Neuron (in vitro differentiated cells): ENCODE results near the gene PAK5.

Experiments used
- H2AFZ ChIP-seq: one replicate; pipeline ENCODE4 v1.6.1; 2013; ENCODE audit warnings: low read depth, mild to moderate bottlenecking, inconsistent platforms, low read length, moderate library complexity
- H3K27me3 ChIP-seq: one replicate; pipeline ENCODE4 v1.6.1; 2013; ENCODE audit warnings: low read length; ENCODE audit not compliant: insufficient read depth
- H3K36me3 ChIP-seq: one replicate; pipeline ENCODE4 v1.6.1; 2013; ENCODE audit warnings: low read length; ENCODE audit not compliant: insufficient read depth
- H3K4me1 ChIP-seq: one replicate; pipeline ENCODE4 v1.6.1; 2013; ENCODE audit warnings: low read length; ENCODE audit not compliant: insufficient read depth
- H3K4me3 ChIP-seq: 2 replicates; pipeline ENCODE4 v1.5.1; 2013; ENCODE audit warnings: mild to moderate bottlenecking, low read length, moderate library complexity
- H3K9me3 ChIP-seq: one replicate; pipeline ENCODE4 v1.6.1; 2013; ENCODE audit warnings: low read length

The PAK5 gene

DNA sequence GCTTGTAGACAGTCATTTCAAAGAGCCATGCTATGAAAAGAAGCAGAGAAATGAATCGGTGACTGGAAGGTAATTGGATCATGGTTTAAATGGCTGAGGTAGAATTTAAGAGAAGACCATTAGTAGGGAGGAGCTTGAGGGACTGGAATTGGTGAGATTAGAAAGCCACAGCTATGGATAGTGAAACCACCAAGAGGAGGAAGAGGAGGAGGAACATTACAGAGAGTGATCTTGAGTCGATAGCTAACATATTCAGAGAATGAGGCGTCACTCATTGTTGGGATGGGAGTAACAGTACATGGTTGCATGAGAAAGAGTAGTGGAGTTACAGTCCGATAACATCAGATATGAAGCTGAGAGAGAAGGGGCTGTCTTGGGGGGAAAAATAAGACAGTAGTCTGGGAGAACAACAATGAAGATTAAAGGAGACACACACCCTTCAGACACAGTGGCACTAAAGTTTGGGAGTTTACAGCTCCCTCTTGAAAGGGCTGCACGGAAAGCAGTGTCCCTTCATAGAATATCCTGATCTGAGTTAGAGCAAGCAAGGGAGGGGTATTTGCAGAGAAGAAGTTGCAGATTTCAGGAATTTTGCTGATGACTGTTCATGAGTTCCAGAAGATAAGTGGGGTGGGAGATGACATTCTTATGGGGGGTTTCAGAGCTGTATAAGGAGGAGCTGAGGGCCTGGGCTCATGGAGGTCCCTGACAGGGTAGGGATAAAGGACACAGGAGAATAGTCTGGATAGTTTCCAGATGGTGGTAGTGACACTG lies 339.6 kb downstream of the PAK5 start:
- Histone ChIP-seq H3K36me3 (no peaks in the 10 kb centered on the region), H2AFZ (no peak overlapping the region), H3K27me3 (peaks cover 19% of the 10 kb centered on the region), H3K4me3 (no peak overlapping the region), H3K4me1 (no peaks in the 10 kb centered on the region), H3K9me3 (no peaks in the 10 kb centered on the region)

GRCh38 chr20:9498322-9498721 lies 340.6 kb downstream of the PAK5 start:
- Histone ChIP-seq H3K36me3 (no peaks in the 10 kb centered on the region), H2AFZ (no peak overlapping the region), H3K9me3 (no peaks in the 10 kb centered on the region), H3K27me3 (peaks cover 16% of the 10 kb centered on the region), H3K4me3 (no peak overlapping the region), H3K4me1 (no peaks in the 10 kb centered on the region)

DNA sequence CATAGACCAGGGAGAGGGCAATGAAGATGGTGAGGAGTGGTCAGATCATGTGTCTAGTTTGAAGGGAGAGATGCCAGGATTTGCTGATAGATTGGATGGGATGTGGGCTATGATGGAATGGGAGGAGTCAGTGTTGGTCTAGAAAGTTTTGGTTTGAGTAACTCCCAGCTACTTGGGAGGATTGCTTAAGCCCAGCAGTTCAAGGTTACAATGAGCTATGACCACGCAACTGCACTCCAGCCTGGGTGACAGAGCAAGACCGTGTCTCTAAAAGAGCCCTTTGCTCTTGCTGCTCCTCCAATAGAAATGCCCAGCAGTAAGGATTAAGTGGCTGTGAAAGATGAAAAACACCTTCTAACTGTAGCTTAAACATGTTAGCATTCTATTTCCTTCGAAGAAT lies 342.7 kb downstream of the PAK5 start:
- no peaks in the 10 kb centered on the region for H3K36me3 ChIP-seq
- H3K4me3 ChIP-seq: no peak overlapping the region
- H3K27me3 ChIP-seq: peaks cover 6% of the 10 kb centered on the region
- H2AFZ ChIP-seq: no peak overlapping the region
- H3K9me3 ChIP-seq: no peaks in the 10 kb centered on the region
- no peaks in the 10 kb centered on the region for H3K4me1 ChIP-seq

- Histone ChIP-seq H2AFZ (no peak overlapping the region), H3K36me3 (no peaks in the 10 kb centered on the region), H3K4me3 (no peak overlapping the region), H3K4me1 (peaks cover 2% of the 10 kb centered on the region), H3K27me3 (peaks cover 3% of the 10 kb centered on the region), H3K9me3 (no peaks in the 10 kb centered on the region)
These were observed 343.2 kb downstream of the PAK5 start for GRCh38 chr20:9495701-9496100.

GRCh38 chr20:9493803-9494202 lies 345.1 kb downstream of the PAK5 start:
- Histone ChIP-seq H2AFZ (no peak overlapping the region), H3K27me3 (no peaks in the 10 kb centered on the region), H3K4me3 (no peak overlapping the region), H3K4me1 (peaks cover 7% of the 10 kb centered on the region), H3K9me3 (no peaks in the 10 kb centered on the region), H3K36me3 (no peaks in the 10 kb centered on the region)

GRCh38 chr20:9492067-9492466 lies 346.8 kb downstream of the PAK5 start:
- no peak overlapping the region for H3K4me3 ChIP-seq
- no peak overlapping the region for H2AFZ ChIP-seq

GRCh38 chr20:9491324-9491723 lies 347.6 kb downstream of the PAK5 start:
- no peaks in the 10 kb centered on the region for H3K27me3 ChIP-seq
- no peaks in the 10 kb centered on the region for H3K36me3 ChIP-seq
- no peak overlapping the region for H2AFZ ChIP-seq
- H3K9me3 ChIP-seq: no peaks in the 10 kb centered on the region
- no peak overlapping the region for H3K4me3 ChIP-seq
- H3K4me1 ChIP-seq: peaks cover 7% of the 10 kb centered on the region

More at GRCh38 chr20:9492067-9492466, 346.8 kb downstream of the PAK5 start:
- H3K9me3 ChIP-seq: no peaks in the 10 kb centered on the region
- H3K27me3 ChIP-seq: no peaks in the 10 kb centered on the region
- peaks cover 7% of the 10 kb centered on the region for H3K4me1 ChIP-seq
- no peaks in the 10 kb centered on the region for H3K36me3 ChIP-seq

DNA sequence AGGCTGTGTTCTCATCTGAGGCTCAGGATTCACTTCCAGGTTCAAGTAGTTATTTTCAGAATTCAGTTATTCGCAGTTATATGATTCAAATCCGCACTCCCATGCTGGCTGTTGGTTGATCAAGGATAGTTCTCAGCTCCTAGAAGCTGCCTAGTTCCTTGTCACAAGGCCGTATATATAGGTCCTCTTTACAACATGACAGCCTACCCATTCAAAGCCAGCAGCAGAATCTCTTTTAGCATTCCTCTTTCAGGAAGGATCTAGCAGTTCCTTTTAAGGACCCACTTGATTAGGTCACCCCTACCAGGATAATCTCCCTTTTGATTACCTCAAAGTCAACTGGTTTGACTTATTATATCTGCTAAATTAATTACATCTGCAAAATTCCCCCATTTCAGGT lies 348.2 kb downstream of the PAK5 start:
- Histone ChIP-seq H3K9me3 (no peaks in the 10 kb centered on the region), H2AFZ (no peak overlapping the region), H3K36me3 (no peaks in the 10 kb centered on the region), H3K4me1 (peaks cover 7% of the 10 kb centered on the region), H3K27me3 (no peaks in the 10 kb centered on the region), H3K4me3 (no peak overlapping the region)

DNA sequence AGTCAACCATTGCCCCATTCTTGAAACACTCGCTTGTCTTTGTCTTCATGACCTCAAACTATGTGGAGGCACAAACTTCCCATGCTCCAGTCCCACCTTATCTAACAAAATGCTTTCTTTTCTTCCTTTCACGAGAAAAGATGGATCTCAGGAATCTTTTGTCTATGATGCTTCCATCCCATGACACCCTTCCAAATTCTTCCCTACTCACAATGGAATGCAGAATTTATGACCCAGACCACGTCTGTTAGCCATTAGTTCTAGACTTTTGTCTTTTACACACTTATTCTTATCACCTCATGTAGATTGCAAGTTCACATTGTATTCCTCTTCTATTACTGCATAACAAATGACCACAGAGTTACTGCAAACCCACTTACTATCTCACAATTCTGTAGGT lies 348.7 kb downstream of the PAK5 start:
- H3K36me3 ChIP-seq: no peaks in the 10 kb centered on the region
- no peak overlapping the region for H3K4me3 ChIP-seq
- no peaks in the 10 kb centered on the region for H3K27me3 ChIP-seq
- H2AFZ ChIP-seq: no peak overlapping the region
- peaks cover 7% of the 10 kb centered on the region for H3K4me1 ChIP-seq
- H3K9me3 ChIP-seq: no peaks in the 10 kb centered on the region

- Histone ChIP-seq H3K9me3 (no peaks in the 10 kb centered on the region), H3K36me3 (no peaks in the 10 kb centered on the region), H2AFZ (no peak overlapping the region), H3K4me3 (no peak overlapping the region), H3K27me3 (no peaks in the 10 kb centered on the region), H3K4me1 (peaks cover 7% of the 10 kb centered on the region)
These were observed 350.8 kb downstream of the PAK5 start for GRCh38 chr20:9488063-9488462.
